GM21390 (cell line): ENCODE data around the gene OR6J1.
"Not testable (repeated sequence)": the region's sequence is repeated elsewhere in the genome, so short reads cannot be mapped to it uniquely, and the experiment has no call there.

Experiments
- ATAC-seq: cut with Tn5 transposase; IDR thresholded peaks from one replicate; pipeline ENCODE4 v1.9.1; 2021; ENCODE audit not compliant: unreplicated experiment

Gene OR6J1

DNA sequence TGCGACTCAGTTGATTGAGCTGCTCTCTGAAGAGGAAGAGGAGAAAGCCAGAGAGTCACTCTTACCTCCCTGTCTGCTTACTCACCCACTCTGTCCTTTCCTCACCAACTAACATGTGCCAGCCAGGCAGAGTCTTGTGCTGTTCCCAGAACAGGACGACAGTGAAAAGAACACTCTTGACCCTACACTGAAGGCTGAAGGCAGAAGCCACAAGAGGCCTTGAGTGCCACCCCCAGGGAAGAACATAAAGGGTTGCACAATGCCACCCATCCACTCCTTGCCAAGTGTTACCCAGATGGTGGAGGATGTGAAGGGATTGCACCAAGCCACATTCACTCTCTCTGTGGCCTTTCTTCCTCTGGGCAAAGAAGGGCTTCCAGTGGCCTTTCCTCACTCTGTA lies 33.2 kb downstream of the OR6J1 start:
- ATAC-seq: no peak

DNA sequence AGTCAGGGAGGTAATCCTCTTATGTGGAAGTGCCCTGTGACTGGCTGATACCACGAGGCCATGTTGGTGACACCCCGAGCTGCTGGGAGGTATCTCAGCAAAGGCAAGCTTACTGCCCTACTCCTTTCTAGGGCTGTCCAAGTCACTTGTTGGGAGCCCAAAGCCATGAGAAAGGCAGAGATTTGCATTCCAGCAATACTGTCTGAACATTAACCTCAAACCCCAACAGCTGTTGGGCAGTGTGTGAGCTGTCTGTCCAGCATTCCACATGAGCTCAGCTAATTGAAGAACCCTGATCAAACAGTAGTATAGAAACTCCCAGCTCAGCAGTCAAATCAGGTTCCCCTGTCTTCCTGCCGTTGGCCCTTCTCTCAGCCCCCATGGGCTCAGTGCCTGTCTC lies 36.9 kb downstream of the OR6J1 start:
- no peak for ATAC-seq

DNA sequence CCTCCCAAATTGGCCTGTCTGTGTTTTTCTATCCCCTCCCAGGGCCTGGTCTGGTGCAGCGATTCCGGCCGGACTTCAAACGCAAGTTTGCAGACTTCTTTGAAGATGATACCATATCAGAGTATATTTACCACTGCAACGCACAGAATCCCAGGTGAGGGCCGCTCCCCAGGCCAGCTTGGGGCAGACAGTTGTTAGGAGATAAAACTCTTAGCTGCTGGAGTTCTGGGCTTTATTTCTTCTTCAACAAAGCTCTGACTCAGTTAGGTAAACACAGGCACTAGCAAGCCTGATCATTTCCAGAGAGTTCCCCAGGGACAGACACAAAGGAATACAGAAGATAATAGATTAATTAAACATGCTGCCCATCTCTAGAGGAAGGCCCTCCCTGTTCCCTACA lies 37.8 kb downstream of the OR6J1 start:
- ATAC-seq: no peak

DNA sequence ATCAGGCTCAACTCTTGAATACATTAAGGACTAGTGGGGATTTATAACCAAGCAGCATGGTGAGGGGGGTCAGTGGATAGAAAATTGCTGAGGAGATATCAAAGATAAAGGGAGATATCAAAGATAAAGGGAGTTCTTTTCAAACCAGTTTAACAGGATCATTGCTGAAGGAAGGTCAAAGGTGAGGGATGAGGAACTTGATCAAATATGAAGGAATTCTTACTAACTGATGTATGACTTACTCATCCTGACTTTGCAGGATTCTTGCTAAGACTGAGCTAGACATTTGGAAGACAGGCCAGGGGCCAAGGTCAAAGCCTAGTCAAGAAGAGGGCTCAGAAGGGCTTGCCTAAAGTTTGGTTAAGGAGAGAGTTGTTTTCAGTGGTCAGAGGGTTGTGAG lies 41.3 kb downstream of the OR6J1 start:
- no peak for ATAC-seq

DNA sequence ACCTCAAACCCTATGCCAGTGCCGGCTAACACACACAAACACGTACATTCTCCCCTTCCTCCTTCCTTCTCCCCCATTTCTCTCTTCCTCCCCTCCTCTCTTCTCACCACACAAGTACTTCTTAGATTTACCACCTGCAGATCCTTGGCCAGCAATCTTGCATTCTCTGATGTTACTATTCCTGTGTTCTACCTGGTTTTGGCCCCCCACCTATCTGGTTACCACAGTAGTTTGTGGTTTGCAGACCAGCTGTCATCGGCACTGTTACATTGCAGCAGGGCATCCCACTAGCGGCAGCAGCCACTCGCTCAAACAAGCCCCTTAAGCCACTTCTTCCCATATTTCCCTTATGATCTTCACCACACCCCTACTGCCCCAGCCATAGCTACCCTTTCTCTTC lies 42.2 kb downstream of the OR6J1 start:
- no peak for ATAC-seq

DNA sequence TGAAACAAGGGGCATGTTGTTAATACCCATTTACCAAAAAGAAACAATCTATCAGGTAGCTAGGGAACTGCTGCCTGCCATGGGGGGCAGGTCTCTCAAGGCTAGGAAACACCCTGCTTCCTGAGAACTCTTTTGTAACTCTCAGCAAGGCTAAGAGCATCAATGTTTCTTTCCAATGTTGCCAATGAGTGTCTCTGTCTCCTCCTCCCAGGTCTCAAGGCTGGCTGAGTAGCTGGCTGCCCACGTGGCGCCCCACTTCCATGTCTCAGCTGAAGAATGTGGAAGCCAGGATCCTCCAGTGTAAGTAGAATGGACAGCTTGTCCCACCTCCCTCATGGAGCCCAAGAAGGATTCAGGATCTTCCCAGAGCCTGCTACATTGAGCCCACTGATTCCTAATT lies 42.7 kb downstream of the OR6J1 start:
- no peak for ATAC-seq

DNA sequence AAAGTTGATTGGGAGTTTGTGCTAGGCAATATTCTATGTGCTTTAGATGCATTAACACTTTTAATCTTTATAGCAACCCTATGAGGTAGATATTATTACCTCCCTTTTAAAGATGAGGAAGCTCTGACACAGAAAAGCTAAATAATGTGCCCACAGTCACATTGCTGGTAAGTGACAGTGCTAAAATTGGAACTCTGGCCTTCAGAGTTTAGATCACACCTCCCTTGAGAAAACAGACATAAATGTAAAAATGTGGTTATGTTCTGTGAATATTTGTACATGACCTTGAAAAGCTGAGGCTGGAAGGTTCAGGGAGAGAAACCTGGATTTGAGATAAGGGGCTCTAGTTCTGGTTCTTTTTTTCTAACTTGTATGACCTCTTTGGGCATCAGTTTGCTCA lies 44.1 kb downstream of the OR6J1 start:
- ATAC-seq: no peak

DNA sequence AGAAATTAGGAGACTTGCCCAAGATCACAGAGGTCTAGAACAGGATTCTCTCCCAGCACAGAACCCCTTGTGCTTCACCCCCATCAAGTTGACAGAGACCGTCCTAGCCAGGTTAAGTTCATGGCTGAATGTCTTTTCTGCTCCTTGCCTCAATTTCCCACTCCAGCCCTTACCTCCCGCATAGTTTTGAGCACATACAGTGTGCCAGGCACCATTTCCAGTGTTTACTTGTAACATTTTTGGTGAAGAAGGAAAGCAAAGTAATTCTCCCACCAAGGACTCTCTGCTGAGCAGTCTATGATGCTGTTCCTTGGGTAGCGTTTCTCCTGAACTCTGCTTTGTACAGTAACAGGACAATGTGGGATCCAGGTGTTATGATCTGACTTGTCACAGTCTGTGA lies 44.8 kb downstream of the OR6J1 start:
- ATAC-seq: no peak

DNA sequence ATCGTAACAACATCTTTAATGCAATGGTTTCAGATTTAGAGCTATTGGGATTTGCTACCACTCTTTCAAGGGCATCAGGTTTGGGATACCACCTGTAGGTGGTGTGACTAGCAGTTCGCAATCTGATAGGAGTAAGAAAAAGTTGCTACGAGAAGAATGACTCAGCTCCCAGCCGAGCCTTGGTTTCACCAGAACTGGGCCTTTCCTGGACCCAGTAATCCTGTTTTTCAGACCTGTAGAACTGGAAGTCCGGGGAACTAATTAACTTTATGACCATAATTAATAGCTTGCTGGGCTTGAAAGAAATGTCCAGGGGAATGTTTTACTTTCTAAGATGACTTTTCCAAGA lies 45.3 kb downstream of the OR6J1 start:
- no peak for ATAC-seq

DNA sequence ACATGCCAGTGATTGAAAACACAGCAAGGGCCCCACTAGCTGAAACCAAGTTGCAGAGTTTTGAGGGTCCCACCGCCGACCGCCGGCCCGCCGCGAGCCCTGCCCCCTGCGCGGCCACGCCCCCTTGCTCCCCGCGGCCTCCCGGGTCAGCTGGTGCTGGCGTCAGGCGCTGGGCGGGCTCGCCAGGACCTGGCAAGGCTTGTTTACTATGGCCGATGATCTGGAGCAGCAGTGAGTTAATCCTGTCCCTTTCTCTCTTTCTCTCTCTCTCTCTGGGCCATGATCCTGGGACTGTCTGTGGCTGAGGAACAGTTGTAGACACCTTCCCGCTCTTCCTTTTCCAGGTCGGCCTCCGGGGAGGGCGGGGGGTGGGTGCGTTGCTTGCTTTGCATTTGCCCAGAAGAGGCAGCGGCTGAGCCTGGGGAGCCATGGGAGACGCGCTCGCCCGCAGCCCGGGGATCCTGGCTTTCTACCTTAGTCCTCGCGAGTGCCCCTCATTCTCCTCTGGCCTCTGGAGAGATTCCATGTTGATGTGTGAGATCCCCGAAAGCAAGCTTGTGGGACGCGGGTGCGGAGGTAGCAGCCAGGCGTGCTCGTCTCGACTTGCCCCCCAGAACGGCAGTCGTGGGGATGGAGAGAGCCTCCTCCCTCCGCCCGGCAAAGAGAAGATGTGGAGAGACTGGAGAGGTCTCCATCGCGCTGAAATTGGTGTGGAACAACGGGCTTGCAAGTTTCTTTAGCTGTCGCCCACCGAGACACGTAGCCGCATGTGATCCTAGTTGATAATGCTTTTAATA lies 45.9 kb downstream of the OR6J1 start, which contains the start of gene ABHD4:
ABHD4 (plus strand) TSS at position 202 of the 797 bp plus-strand sequence; CDS start at position 209, 7 bp downstream.
- peak; percentile 72 for ATAC-seq

DNA sequence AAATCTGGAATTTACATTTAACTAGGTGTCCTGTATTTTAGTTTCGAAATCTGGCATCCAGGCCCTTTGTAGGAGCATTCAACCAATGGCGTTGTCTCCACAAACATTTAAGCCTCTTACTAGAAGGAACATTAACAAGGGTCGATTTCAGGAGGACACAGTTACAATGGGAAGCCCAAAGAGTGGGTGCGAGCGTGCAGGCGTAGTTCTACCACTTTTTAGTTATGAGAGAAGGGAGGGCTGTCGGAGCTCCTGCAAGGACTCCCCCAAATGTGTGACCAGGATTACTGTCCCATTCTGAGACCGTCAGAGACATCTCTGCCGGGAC lies 46.4 kb downstream of the OR6J1 start:
- ATAC-seq: peak; percentile 15

DNA sequence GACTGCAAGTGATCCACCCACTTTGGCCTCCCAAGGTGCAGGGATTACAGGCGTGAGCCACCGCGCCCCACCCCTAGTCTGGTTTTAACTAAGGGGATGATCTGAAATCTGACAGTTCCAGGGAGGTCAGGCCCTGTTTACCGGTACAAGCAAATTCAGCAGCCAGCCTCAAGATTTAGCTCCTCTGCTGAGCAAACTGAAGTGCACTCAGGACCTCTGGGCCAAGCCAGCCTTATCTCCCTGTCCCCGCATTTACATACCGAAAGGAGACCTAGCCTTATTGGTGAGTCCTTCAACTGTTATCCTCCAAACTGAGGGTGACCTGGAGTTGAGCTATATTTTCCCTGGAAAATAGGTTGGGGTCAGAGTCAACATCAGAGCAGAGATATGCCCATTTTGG lies 46.9 kb downstream of the OR6J1 start:
- ATAC-seq: no peak

DNA sequence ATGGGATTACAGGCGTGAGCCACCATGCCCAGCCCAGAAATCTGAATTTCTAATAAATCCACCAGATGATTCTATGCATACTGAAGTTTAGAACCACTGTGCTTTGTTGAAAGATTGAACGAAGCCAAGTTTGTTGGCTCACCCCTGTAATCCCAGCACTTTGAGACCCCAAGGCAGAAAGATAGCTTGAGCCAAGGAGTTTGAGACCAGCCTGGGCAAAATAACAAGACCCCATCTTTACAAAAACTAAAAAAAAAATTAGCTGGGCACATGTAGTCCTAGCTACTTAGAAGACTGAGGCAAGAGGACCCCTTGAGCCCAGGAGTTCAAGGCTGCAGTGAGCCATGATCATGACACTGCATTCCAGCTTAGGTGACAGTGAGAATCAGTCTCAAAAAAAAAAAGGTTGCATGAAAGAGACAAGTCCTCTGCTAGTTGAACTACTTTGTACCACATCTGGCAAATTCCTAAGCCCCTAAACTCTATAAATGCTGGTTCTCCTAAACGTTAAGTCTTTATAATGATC lies 47.7 kb downstream of the OR6J1 start:
- ATAC-seq: no peak

DNA sequence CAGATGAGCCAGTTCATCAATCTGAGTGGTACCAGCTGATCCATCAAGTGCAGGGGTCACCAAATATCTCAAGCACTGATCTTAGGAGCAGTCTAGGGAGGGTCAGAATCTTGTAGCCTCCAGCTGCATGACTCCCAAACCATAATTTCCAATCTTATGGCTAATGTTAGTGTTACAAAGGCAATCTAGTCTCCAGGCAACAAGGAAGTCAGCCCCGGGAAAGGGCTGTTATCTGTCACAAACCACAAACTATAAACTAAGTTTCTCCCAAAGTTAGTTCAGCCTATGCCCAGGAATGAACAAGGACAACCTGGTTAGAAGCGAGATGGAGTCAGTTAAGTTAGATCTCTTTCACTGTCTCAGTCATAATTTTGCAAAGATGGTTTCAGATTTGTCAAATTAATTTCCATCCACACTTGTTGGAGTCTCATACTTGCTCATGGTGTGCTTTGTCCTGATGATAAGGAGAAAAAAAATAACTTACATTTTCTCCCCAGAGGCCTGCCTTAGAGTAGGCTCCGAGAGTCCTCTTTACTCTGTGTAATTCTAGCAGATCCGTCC lies 49.9 kb downstream of the OR6J1 start:
- ATAC-seq: no peak

DNA sequence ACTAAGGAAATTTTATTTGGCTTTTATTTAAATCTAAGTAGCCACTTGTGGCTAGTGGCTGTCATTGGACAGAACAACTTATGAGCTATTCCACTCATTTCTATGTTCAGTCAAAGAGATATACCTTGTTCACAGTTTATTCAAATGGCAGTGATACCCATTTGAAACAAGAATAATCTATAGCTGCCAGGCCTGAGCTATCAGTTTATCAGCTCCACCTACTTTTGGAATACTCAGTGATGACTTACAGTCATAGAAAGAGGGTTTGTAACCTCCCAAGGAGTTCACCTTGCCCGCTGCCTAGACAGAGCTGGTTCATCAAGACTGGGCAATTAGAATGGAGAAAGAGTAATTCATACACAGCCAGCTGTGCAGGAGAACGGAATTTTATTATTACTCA lies 50.6 kb downstream of the OR6J1 start:
- ATAC-seq: no peak

DNA sequence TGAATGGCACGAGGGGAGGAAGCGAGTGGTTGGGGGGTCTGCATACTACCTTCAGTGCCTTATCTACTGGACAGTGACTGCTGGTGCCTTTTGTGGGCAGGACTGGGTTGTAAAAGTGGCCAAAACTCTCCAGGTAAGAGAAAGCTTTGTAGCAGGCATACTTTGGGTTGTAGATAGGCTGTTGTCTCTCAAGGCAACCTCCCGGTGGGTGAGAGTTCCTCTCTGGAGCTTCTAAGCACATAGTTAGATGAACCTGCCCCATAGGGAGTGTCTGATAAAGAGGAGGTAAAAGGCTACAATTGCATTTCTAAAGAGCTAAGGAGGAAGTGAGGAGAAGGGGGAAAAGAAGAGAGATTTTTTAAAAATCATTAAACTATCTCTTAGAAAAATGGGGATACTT lies 51.0 kb downstream of the OR6J1 start:
- ATAC-seq: no peak

DNA sequence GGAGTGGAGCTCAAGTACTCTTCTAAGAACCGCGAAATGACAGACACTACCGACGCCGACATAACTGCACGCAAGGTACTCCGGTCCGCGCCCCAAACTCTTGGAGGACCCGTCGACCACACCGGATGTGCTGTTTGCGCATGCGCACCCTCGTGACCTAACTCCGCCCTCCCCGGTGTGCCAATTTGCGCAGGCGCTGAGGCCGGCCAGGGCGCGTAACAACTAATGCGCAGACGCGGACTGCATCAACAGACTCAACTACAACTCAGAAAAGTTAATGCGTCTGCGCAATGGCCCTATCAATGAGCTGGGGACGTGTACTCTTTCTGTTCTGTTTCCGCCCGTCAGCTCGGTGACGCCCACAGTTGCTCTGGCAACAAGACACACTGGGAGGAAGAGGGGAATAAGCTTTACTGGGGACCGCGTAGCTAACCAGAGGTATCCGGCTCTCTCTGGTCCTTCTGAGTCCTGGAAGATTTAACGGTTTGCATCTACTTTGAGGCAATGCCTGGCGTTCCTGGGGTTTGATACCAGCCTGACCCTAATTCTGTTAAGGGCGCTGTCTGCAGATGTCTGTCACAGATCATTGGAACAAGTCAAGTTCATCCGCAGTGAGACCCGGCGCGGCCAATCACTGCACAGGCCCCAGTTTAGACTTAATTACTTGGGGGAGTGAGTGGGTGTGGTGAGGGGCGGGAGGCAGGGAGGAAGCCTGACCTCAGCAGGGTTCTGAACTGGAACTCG lies 54.9 kb downstream of the OR6J1 start, which contains the start of gene DAD1:
DAD1 (minus strand) TSS at position 129 of the 744 bp plus-strand sequence; CDS start at position 62, 67 bp downstream.
- peak; percentile 85 for ATAC-seq

DNA sequence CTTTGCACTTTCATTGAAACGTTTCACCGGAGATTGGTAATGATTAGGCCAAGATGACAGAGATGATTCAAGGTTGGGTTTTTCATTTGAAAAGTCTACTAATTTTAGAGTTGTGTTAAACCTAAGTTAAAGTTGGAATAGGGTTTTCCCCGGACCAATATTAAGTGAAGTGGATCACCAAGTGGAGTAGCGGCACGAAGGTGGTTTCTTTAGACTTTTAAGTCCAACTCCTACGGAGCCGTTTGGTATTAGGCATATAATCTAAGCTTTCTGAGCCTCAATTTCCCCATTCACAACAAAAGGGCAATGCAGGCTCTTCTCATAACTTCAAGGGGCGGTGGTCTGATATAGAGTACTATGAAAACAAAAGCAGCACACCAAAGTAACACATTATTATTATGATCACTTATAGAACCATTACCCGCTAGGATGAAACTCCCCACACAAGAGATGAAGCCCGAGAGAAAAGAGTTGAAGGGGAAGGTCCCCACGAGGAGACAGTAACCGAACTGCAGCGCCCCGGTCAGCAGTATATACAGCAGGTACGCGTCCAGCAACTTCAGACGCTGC lies 55.5 kb downstream of the OR6J1 start:
- no peak for ATAC-seq

DNA sequence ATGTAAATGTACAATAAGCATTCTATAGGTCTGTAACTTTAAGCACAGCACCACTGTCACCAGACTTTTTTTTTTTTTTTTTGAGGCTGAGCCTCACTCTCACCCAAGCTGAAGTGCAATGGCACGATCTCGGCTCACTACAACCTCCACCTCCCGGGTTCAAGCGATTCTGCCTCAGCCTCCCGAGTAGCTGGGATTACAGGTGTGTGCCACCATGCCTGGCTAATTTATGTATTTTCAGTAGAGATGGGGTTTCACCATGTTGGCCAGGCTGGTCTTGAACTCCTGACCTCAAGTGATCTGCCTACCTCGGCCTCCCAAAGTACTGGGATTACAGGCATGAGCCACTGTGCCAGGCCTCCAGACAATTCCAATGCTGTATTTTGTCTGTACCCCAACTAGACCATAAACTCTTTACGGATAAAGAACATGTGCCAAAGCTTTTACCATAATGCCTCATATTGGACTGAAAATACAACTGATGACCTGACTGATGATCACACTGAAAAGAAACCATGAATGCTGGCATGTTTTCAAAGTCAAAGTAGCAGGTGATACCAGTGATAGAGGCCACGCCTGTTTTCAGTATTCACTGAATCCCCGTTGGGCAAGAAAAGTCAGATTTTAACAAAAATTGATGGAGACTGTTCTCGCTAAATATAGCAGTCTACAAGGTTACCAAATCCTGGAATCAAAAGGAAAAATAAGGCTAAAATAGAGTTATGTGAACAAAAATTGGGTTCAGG lies 56.3 kb downstream of the OR6J1 start:
- ATAC-seq: not testable (repeated sequence)

DNA sequence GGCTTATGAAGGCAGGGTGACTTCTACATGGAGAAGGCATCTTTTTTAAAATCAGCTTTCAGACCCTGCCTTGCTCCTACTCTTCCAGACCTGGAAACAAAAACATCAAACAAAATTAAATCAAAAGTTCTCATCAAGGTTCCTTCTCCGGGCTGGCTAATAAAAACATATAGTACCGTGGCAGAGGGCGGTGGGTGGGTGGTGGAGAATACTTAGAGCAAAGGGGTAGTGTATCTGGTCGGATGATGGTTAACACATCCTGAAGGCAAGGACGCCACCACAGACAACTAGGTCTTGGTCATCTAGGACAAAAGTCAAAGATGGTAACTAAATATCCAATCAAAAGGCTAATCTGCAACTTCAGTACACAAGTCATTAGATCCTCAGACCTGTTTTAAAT lies 56.9 kb downstream of the OR6J1 start:
- no peak for ATAC-seq

DNA sequence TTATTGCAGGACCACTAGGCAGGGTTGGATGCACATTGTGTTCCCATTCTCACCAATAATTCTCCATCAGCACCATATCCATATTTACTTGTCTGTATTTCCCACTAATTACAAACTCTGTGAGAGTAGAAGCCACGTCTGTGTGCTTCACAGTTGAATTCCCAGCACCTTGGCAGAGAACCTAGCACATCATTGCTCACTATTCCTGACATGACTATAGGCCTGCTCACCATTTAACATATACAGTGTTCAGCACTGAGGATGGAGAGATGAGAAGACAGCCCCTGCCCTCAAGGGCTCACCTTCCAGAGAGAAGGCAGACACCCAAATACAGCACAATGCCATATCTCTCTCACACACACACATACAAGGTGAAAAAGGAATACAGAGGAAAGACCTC lies 60.2 kb downstream of the OR6J1 start:
- ATAC-seq: no peak
